ENCODE measurements around the gene ITGA2B.

GRCh38 chr17:44438636-44439035, 49.2 kb upstream of the ITGA2B start:
- no peak for TF ChIP-seq CTCF (IDR thresholded peaks at IDR 0.05)
- no peak for TF ChIP-seq POLR2A (IDR thresholded peaks at IDR 0.05)
